Vagina (tissue), 2 donors: ENCODE results near the gene GPM6B.

Experiments
- CTCF ChIP-seq, 3 experiments: fragments of 450-650 bp in 2 of 3; fragments of 200-600 bp in 1 of 3; sonication (generic) in 1 of 3; IDR thresholded peaks; one replicate each; pipeline ENCODE4 v1.5.1; 2017 to 2019; ENCODE audit warnings: antibody characterized with exemption in 3 of 3, mild to moderate bottlenecking in 2 of 3, moderate library complexity in 2 of 3
- POLR2A ChIP-seq, 2 donors: fragments of 450-650 bp; IDR thresholded peaks; one replicate each; pipeline ENCODE4 v1.6.1; 2017; ENCODE audit warnings: antibody characterized with exemption in 2 of 2, mild to moderate bottlenecking in 2 of 2, moderate library complexity in 2 of 2
- POLR2AphosphoS5 ChIP-seq, 2 donors: sonication (generic); formaldehyde crosslinking; IDR thresholded peaks; one replicate each; pipeline ENCODE4 v1.9.0; 2017; ENCODE audit warnings: antibody characterized with exemption in 2 of 2, mild to moderate bottlenecking in 2 of 2, low read depth in 1 of 2; ENCODE audit not compliant: insufficient read depth in 1 of 2

GRCh38 chrX:13748486-13748885 is 68.4 kb downstream of the GPM6B start:
- TF ChIP-seq POLR2A (IDR thresholded peaks at IDR 0.05) (no peak), POLR2AphosphoS5 (IDR thresholded peaks at IDR 0.05; ENCODE audit: insufficient read depth in 1 of 2, low read depth in 1 of 2) (no peak), CTCF (IDR thresholded peaks at IDR 0.05) (no peak)
